Medulla oblongata (tissue), 1 donor: ENCODE results near the gene NTSR2.

Experiments used
- DNase-seq: peaks from one replicate; pipeline ENCODE4 v3.0.0-alpha.2; 2015; ENCODE audit errors: extremely low spot score

NTSR2 gene

GRCh38 chr2:11699686-11700670 lies 30.0 kb upstream of the NTSR2 start:
- DNase-seq = no peak

DNA sequence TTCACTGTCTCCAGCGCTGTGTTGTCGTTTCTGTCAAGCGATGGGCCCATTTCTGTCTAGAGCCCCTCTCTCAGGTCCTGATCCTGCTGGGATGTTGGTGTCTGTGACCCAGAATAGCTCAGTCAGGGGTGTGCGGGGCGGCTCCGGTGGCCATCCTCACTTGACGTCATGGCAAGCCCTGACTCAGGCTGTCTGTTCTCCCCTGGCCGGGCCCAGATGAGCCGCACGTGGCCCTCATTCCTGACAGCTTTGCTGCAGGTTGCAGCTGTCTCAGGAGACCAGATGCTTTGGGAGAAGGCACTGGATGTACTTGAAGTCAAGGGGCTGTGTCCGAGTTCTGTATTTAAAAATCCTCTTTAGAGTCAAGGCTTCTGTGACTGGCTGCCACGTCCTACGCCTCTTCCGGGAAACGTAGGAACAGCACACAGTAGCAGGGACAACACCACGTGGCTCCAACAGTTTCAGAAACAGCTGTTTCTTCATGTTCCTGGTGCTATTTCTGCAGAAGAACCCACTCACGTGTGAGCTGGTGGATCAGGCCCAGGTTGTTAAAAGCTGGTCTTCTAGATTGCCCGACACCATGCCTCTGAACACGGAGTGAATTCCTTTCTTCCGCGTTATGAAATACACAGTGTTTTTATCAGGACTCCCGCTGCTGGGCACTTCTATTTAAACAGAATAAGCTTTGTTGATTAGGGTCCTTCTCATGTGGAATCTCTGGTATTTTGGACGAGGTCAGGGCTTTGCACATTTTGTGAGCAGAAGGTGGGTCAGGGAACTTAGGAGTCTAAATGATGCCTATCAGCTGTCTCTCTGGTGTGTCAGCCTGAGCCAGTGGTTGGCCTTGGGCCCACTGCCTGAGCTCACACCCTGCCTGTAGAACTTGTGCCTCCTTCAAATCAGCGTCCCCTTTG lies 28.3 kb upstream of the NTSR2 start:
- peak; percentile 38 for DNase-seq

GRCh38 chr2:11697103-11697871 lies 27.3 kb upstream of the NTSR2 start:
- DNase-seq = peak; percentile 70

DNA sequence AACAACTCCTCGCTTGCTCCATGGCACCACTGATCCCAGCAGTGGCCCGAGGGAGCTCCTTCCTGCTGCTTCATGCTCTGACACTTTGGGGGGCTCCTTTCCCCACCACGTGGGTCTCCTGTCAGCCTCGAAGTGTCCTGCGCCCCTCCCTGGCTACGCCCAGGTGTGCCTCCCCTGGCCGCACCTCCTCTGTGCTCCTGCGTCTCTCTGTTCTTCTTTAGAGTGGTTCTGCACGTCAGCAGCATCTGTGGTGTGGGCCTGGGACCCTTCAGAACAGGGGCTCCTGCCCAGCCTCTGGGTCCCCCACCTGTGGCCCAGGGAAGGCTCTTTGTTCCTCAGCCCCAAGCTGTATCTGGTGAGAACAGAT lies 26.7 kb upstream of the NTSR2 start:
- DNase-seq = no peak

- no peak for DNase-seq
Measured at GRCh38 chr2:11695576-11695975, 25.6 kb upstream of the NTSR2 start.

GRCh38 chr2:11692966-11693521 lies 23.0 kb upstream of the NTSR2 start:
- peak; percentile 88 for DNase-seq

DNA sequence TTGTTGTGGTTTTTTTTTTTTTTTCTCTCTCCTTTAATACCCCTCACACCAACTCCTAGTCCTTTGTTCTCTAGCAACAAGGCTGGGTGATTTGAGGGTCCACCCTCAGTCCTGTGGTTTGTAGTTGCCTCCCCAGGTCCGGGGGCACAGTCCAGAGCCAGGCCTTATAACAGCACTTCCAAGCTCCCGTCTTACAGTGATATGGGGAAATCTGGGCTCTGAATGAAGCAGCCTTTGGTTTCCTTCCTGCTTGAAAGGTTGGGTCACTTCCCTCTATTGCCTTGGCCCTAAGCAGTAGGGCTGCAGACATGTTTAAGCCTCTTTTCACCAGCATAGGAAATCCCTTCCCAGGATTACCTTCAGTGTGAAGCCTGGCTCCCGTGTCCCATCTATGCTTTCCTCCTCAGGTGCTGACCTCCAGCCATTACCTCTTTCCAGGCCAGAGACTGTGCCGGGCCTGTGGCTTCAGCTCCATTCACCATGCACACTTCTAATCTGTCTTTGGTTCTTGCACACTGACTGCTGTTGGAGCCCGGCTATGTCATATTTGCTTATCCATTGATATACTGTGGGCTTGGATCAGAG lies 21.2 kb upstream of the NTSR2 start:
- no peak for DNase-seq

GRCh38 chr2:11688222-11689069 lies 18.5 kb upstream of the NTSR2 start:
- peak; percentile 87 for DNase-seq

DNA sequence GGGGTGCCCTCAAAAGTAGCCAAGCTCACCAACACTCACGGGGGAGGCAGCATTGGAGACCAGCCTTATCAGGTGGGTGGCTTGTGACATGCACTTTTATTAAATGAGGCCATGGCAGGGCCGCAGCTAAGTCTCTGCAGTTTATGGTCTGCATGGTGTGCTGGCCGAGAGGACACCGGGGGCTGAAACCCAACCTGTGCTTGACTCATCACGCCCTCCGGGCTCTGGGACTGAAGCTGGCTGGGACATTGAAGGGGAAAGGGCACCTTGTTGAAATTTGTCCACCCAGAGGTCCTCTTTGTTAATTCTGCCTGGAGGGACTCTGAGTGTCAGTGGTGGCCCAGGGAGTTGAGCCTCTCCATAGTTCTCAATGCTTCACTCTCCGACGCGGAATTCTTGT lies 17.7 kb upstream of the NTSR2 start:
- no peak for DNase-seq

GRCh38 chr2:11685906-11686470 lies 16.0 kb upstream of the NTSR2 start:
- no peak for DNase-seq

DNA sequence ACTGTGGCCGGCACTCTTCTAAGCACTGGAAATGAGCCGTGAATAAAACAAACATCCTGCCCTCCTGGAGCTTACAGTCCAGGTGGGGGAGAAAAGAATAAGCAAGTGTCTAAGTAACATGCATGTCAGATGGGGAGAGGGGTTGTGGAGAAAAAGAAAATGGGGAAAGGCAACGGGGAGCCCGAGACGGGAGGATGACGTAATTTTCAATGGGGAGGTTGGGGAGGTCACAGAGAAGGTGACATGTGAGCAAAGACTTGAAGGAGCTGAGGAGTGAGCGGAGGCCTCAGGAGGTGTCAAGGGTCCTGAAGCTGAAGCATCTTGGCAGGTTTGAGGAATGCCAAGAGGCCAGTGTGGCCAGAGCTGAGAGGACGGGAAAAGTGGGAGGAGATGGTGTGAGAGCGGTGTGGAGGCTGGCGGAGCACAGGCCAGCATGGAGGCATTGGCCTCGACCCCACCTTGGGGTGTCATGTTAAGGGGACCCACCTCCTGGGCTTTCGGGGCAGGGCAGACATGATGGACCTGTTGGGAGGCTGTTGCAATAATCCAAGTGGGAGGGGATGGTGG lies 15.0 kb upstream of the NTSR2 start:
- no peak for DNase-seq

DNA sequence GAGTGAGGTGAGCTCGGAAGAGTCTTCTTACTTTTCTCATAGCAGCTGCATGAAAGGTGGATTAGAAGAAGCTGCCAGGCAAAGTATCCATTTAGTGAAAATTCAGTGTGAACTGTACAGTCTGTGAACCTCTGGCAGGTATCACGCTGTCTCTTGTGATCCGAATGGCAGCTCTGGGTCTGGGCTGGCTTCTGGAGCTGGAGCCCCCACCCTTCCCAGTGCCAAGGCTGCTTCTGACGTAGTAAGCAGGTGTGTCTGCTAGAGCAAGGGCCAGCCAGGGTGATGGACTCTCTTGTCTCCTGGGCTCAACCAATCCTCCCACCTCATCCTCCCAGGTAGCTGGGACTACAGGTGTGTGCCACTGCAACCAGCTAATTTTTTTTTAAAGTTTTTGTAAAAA lies 14.0 kb upstream of the NTSR2 start:
- no peak for DNase-seq

DNA sequence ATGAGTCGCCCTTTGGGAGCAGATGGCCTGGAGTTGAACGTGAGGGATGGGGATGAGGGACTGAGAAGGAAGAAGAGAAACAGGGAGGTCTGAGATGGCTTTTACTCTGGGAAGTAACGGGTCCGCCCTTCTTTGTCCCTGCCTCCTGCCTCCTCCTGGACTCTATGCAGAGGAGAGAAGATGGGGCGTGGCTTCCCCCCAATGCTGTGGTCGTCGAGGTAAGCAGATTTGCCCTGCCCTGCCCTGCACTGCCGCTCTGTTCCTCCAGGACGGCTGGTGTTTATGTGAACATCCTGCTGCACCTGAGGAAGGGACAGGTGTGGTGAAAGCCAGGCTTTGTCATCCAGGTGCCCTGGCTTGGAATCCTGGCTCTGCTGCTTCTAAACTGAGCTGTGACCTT lies 13.5 kb upstream of the NTSR2 start:
- DNase-seq = no peak

GRCh38 chr2:11682590-11682915 lies 12.6 kb upstream of the NTSR2 start:
- DNase-seq = no peak

DNA sequence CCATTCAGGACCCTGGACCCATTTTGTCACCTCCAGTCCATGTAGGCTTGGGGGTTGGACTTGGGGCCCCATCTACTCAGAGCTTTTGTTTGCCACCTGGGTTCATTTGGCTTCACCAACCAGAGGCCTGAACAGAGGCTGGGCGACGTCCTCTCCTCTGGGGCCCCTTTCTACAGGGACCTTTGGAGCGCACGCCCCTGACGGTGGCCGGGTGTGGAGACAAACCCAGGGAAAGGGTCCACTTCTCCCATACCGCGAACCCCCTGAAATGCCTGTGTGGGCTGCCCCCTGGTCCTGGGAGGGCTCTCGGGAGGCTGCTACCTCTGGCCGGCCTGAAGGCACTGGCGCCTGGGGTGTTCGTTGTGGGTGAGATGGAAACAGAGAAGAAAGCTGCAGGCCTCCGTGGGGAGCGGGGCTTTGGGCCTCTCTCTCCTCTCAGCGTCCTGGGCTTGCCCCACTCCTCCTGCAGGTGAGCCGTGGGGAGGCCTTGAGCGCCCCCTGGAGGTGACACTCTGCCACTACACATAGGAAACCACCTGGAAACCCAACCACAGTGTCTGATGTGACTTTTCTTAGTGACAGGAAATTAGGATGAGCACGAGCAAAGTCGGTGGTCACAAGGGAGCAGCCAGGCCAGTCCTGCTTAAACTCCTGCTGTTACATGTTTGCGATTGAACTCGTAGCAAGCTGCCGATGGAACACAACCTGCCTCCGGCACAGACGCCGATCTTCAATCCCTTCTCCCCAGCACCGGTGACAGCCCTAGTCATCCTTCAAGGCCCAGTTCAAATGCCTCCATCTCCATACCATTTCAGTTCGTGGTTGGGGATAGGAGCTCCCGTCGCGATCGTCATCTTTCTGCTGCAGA lies 12.0 kb upstream of the NTSR2 start:
- DNase-seq = no peak

DNA sequence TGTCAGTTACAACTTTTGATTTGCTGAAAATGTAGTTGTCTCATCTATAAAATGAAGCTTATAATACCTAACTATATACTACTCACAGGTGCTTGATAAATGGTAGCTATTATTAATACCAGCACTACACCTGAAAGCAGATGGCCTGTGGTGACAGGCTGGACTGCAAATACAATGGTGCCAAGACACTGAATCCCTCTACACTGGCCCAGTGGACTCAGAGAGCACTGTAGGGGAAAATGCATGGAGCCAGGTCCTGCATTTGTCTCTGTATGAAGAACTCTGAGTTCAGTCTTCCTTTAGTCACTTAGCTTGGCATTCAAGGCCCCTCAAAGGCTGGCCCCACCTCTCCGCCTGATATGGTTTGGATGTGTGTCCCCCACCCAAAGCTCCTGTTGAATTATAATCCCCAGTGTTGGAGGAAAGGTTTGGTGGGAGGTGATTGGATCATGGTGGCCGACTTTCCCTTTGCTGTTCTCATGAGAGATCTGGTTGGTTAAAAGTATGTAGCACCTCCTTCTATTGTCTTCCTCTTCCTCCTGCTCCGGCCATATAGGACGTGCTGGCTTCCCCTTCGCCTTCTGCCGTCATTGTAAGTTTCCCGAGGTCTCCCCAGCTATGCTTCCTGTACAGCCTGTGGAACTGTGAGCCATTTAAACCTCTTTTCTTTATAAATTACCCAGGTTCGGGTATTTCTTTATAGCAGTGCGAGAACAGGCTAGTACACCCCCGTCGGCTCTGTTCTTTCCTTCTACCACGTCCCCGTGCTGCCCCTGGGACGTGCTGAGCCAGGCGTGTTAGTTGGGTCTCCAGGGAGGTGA lies 11.1 kb upstream of the NTSR2 start:
- no peak for DNase-seq

DNA sequence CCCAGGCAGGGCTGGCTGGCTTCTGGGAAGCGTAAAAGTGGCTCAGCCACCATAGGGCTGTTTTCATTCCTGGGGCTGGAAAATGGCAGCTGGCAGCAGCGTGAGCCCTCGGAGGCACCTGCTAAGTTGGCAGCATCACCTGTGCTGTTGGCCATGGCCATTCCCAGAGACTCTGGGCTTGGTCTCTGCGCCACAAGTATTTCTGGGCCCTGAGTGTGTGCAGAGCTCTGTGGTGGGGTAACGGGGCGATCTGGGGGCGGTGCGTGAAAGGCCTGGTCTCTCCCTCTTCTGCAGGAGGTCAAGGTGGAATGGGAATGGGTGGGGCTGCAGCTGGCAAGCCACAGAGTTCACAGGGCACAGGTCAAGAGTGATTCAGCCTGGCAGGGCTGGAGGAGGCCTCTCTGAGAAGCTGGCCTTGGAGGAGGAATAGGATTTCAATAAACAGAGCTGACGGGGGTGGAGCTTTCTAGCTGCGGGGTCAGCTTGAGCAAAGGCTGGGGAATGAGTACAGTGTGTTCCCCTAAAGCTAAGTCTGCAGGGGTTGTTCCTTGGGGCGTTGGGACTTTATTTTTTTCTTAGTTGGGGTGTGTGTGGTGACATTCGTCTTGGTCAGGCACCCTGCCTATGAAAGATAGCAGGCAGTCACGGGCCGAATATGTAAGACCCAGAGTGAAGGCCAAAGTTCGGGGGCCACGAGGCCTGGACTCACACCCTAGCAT lies 10.3 kb upstream of the NTSR2 start:
- no peak for DNase-seq
